Type B pancreatic cell (in vitro differentiated cells): ENCODE data around the gene OR10G4. TPM values are rescaled to one million over a fixed set of nuclear protein-coding genes. Genes with fewer than 3 reads are reported as not detected.

Experiments
- DNase-seq: peaks from one replicate; pipeline ENCODE4 v3.0.0; 2021; ENCODE audit warnings: mixed read lengths; ENCODE audit not compliant: unreplicated experiment; ENCODE audit errors: extremely low spot score
- H3K27ac Mint-ChIP-seq: 2 replicates; pipeline ENCODE4 v1.8.0; 2021; ENCODE audit warnings: mild to moderate bottlenecking, mixed read lengths
- H3K27me3 Mint-ChIP-seq: 2 replicates; pipeline ENCODE4 v1.8.0; 2021; ENCODE audit warnings: mixed read lengths
- H3K36me3 Mint-ChIP-seq: 2 replicates; pipeline ENCODE4 v1.8.0; 2021; ENCODE audit warnings: mixed read lengths
- H3K4me1 Mint-ChIP-seq: one replicate; pipeline ENCODE4 v1.8.0; 2021; ENCODE audit warnings: mixed read lengths; ENCODE audit not compliant: unreplicated experiment
- H3K4me3 Mint-ChIP-seq: 2 replicates; pipeline ENCODE4 v1.8.0; 2021; ENCODE audit warnings: mild to moderate bottlenecking, mixed read lengths
- H3K9me3 Mint-ChIP-seq: 2 replicates; pipeline ENCODE4 v1.8.0; 2021; ENCODE audit warnings: mixed read lengths
- CTCF ChIP-seq: fragments of 200-600 bp; sonication (generic); conservative IDR thresholded peaks from 2 replicates; pipeline ENCODE4 v1.5.0; 2021; ENCODE audit warnings: antibody characterized with exemption, mild to moderate bottlenecking
- long read RNA-seq: library from polyadenylated mRNA; unstranded; transcript quantifications from one replicate; pipeline ENCODE4 v2.0.0, GENCODE V29; 2020
- total RNA-seq: library from RNA; stranded (reverse); gene quantifications from 2 replicates; pipeline ENCODE4 v1.2.1, GENCODE V29; 2021; ENCODE audit warnings: low replicate concordance

The OR10G4 gene
- total RNA-seq, result not detected in 2 replicates
- long read RNA-seq, result 0 reads

GRCh38 chr11:124012697-124013096 lies at the start of gene OR10G4:
TSS of gene OR10G4 (plus strand) at chr11:124012997. CDS start at chr11:124015575, 2,578 bp downstream.
- TF ChIP-seq CTCF, result no peak
- Mint-ChIP-seq H3K4me3 (no peak within 1 kb of the TSS), H3K36me3 (no peaks in the 10 kb centered on the region), H3K9me3 (no peaks in the 10 kb centered on the region), H3K4me1 (no peaks in the 10 kb centered on the region), H3K27ac (no peak within 1 kb of the TSS), H3K27me3 (no peaks in the 10 kb centered on the region)
- DNase-seq, result no peak

- no peaks in the 10 kb centered on the region for H3K4me1 Mint-ChIP-seq
- H3K9me3 Mint-ChIP-seq, result no peaks in the 10 kb centered on the region
- no peak overlapping the region for H3K4me3 Mint-ChIP-seq
- TF ChIP-seq CTCF, result no peak
- H3K27me3 Mint-ChIP-seq, result no peaks in the 10 kb centered on the region
- H3K36me3 Mint-ChIP-seq, result no peaks in the 10 kb centered on the region
- no peak overlapping the region for H3K27ac Mint-ChIP-seq
- DNase-seq, result no peak
Observed at GRCh38 chr11:123973816-123974215, 39.0 kb upstream of the OR10G4 start.

- Mint-ChIP-seq H3K4me1 (no peaks in the 10 kb centered on the region), H3K9me3 (no peaks in the 10 kb centered on the region), H3K27ac (no peak overlapping the region)
Observed at GRCh38 chr11:123976770-123977560, 35.8 kb upstream of the OR10G4 start.

GRCh38 chr11:123977731-123978347 lies 35.0 kb upstream of the OR10G4 start, which contains the start of gene OR10S1:
TSS of gene OR10S1 (minus strand) at chr11:123977781. CDS start at chr11:123977664, 117 bp downstream.
- no peak for TF ChIP-seq CTCF
- peaks cover 3% of the 10 kb centered on the region for H3K27me3 Mint-ChIP-seq
- H3K4me1 Mint-ChIP-seq, result no peaks in the 10 kb centered on the region
- H3K4me3 Mint-ChIP-seq, result no peak within 1 kb of the TSS
- H3K27ac Mint-ChIP-seq, result peak within 1 kb of the TSS; percentile 57
- no peaks in the 10 kb centered on the region for H3K36me3 Mint-ChIP-seq
- DNase-seq, result no peak
- no peaks in the 10 kb centered on the region for H3K9me3 Mint-ChIP-seq

More at GRCh38 chr11:123976770-123977560, 35.8 kb upstream of the OR10G4 start:
- DNase-seq, result no peak
- no peak for TF ChIP-seq CTCF
- Mint-ChIP-seq H3K27me3 (peaks cover 3% of the 10 kb centered on the region), H3K36me3 (no peaks in the 10 kb centered on the region), H3K4me3 (no peak overlapping the region)

GRCh38 chr11:123979311-123979710 lies 33.5 kb upstream of the OR10G4 start:
- Mint-ChIP-seq H3K9me3 (no peaks in the 10 kb centered on the region), H3K36me3 (no peaks in the 10 kb centered on the region), H3K27me3 (peaks cover 3% of the 10 kb centered on the region), H3K4me1 (no peaks in the 10 kb centered on the region), H3K27ac (no peak overlapping the region), H3K4me3 (no peak overlapping the region)
- TF ChIP-seq CTCF, result no peak
- DNase-seq, result no peak
